Measurements from ENCODE around the gene MYO1A.

DNA sequence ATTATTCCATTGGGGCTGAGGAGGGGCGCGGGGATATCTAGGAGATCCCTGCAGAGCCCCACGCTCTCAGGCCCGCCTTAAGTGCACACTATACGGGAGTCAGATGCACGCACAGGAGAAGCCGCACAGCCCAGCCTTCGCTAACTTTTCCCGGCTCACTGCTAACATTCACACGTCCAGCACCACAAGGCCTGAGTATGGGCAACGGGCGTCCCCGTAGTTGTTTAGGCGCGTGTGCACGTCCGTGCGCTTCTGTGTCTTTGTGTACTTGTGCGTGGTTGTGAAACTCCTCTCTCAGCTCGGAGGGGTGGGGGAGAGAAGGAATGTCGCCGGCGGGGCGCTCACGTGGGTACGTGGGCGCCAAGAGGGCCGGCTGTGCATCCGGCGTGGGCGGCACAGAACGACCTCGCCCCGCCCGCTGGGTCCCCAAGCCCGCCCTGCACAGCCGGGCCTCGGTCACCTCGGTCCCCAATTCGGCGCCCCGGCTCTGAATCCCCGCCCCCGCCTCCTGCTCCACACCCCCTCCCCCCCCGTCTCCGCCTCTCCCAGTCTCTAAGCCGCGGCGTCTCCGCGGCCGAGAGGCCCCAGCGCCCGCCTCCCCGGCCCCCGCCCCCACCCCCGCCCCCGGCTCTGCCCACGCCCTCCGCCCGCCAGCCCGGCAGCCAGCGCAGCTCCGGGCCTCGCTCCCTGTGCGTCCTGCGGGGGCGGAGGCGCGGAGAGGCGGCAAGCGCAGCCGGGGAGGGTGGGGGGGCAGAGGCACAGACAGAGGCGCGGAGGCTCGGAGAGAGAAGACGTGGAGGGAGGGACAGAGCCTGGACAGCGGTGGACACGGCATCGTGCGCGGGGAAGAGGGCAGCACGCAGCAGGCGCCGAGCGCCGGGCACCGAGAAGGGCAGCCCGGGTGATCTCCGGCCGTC lies 38.7 kb upstream of the MYO1A start, which contains the start of gene NAB2:
- TF ChIP-seq, protein P1, sequence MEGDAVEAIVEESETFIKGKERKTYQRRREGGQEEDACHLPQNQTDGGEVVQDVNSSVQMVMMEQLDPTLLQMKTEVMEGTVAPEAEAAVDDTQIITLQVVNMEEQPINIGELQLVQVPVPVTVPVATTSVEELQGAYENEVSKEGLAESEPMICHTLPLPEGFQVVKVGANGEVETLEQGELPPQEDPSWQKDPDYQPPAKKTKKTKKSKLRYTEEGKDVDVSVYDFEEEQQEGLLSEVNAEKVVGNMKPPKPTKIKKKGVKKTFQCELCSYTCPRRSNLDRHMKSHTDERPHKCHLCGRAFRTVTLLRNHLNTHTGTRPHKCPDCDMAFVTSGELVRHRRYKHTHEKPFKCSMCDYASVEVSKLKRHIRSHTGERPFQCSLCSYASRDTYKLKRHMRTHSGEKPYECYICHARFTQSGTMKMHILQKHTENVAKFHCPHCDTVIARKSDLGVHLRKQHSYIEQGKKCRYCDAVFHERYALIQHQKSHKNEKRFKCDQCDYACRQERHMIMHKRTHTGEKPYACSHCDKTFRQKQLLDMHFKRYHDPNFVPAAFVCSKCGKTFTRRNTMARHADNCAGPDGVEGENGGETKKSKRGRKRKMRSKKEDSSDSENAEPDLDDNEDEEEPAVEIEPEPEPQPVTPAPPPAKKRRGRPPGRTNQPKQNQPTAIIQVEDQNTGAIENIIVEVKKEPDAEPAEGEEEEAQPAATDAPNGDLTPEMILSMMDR (IDR thresholded peaks at IDR 0.05), result no peak
- no peak for TF ChIP-seq EZH2 (IDR thresholded peaks at IDR 0.05; ENCODE audit: borderline replicate concordance, insufficient read depth, low read depth, low read length, poor library complexity, severe bottlenecking)

Measured in B cell (primary cell).